Measurements from ENCODE around the gene ADGRL2. TPM values are rescaled to one million over a fixed set of nuclear protein-coding genes. Genes with fewer than 3 reads are reported as not detected.

The ADGRL2 gene
- total RNA-seq = not detected

DNA sequence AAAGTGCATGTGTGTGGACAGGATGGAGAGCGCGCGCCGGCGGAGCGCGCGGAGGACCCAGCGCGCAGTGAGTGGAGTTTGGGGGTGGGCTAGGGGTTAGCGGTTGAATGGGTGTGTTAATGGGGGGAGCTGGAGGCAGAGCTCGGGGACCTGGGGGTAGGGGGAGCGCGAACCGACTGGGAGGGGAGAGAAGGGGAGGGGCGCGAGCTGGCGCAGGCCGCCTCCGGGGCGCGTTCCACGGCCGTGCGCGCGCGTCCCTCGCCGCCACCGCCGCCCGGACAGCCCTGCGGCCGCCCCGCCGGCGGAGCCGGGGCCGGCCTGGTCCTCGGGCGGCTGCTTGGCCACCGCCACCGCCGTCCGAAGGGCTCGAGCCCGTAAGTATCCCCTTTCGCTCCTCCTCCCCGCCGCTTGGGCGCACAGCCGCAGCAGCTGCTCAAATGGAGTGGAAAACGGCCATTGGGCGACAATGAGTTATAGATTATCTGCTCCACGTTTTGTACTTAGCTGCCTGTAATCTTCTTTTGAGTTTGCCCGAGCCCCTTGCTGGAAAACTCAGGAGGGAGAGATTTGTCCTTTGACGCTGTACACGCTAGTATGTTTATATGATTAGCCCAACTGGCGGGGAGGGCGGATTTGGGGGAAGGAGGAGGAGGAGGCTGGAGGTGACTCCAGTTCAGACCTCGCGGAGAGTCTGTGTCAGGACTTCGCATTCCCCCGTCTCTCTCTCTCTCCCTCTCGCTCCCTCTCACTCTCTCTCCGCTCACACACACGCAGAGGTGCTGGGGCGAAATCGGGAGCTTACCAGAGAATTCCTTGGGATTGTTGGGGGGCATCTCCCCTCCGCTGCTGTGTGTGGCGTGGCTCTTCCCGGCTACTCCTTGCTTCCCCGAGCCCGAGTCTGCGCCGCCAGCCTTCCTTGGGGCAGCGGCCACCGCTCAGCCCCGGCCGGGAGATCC is at the start of gene ADGRL2:
ADGRL2 (plus strand) TSS at position 240 of the 956 bp plus-strand sequence. CDS start 36,051 bp downstream, outside the sequence.

Measured in activated naive CD4-positive, alpha-beta T cell treated with anti-CD3 and anti-CD28 coated beads, Interleukin-2, amount 10 ng/mL, durations not matched to agents 5 hours and 36 hours (primary cell).